ENCODE results near the gene MARS2. TPM values are rescaled to one million over a fixed set of nuclear protein-coding genes. Genes with fewer than 3 reads are reported as not detected.
"Not testable (repeated sequence)": the region's sequence is repeated elsewhere in the genome, so short reads cannot be mapped to it uniquely, and the experiment has no call there.

Gene MARS2
- polyA plus RNA-seq, 1 experiment: 3.7 TPM

- DNase-seq (ENCODE audit: low read depth, low spot score): no peak
- H3K27me3 ChIP-seq (ENCODE audit: control insufficient read depth, insufficient read depth, low read length): no peaks in the 10 kb centered on the region
- H3K27ac ChIP-seq (ENCODE audit: low read depth, low read length): peak overlapping the region; percentile 4
- ChIA-PET POLR2A (interaction anchor here (1.4 to 2.3 kb wide), 2 partner anchors 207 to 254 kb away, joined by 5 read pairs; partner anchors contain the start of genes COQ10B, HSPD1 and HSPE1), CTCF (interaction anchor here (0.7 to 2.1 kb wide), 5 partner anchors 10 to 274 kb away, joined by 3 to 17 read pairs (median 3); partner anchors contain the start of gene RFTN2)
- TF ChIP-seq, protein P1, sequence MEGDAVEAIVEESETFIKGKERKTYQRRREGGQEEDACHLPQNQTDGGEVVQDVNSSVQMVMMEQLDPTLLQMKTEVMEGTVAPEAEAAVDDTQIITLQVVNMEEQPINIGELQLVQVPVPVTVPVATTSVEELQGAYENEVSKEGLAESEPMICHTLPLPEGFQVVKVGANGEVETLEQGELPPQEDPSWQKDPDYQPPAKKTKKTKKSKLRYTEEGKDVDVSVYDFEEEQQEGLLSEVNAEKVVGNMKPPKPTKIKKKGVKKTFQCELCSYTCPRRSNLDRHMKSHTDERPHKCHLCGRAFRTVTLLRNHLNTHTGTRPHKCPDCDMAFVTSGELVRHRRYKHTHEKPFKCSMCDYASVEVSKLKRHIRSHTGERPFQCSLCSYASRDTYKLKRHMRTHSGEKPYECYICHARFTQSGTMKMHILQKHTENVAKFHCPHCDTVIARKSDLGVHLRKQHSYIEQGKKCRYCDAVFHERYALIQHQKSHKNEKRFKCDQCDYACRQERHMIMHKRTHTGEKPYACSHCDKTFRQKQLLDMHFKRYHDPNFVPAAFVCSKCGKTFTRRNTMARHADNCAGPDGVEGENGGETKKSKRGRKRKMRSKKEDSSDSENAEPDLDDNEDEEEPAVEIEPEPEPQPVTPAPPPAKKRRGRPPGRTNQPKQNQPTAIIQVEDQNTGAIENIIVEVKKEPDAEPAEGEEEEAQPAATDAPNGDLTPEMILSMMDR (IDR thresholded peaks at IDR 0.05; ENCODE audit: low read depth, low read length): no peak
- H3K4me3 ChIP-seq (ENCODE audit: low read depth, low read length): peak overlapping the region; percentile 88
- H3K9me3 ChIP-seq (ENCODE audit: control insufficient read depth, insufficient read depth, low read length): peaks cover 4% of the 10 kb centered on the region; the same call in 1 of the 2 replicates
Measured at GRCh38 chr2:197706839-197707207, 1.7 kb downstream of the MARS2 start.

DNA sequence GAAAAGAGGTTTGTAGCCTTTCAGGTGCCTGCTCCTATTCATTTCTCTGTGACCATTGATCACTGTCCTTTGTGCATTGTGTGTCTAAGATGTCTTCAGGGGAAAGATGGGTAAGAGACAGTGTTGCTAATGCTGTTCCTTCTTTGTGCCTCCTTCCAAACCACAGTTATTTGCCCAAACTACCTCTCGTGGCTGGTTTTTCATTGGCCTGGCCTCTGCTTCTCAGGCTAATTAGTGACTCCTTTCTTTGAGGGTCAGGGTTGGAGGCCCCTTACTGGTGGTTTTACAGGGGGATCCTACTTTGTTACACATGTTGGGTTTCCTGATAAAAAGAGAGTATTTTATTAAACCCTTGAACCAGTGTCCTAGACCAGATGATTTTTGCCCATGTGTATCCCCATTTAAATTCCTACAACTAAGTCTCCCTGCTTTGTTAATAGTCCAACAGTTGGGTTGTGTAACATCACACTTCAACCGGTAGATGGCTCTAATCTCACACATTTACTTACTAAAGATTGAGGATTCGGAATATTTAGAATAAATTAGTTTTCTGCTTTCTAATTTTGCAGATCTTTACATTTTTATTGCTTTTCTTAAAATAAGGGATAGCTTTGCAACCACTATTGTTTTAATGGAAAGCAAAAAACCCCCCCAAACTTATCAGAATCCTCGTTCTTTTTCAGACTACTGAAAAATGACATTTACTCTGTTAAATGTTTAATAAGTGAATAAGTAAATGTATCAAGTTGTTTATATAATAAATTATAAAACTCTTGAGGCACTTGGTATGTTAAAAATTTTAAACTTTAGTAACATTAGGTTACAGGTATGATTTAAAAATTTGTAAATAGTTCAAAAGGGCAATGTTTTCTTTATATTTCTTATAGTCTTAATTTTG, 2.4 kb downstream of the MARS2 start:
- peak; percentile 13 for DNase-seq (ENCODE audit: low read depth, low spot score)
- Histone ChIP-seq H3K4me3 (ENCODE audit: low read depth, low read length) (peak overlapping the region; percentile 88), H3K9me3 (ENCODE audit: control insufficient read depth, insufficient read depth, low read length) (peaks cover 4% of the 10 kb centered on the region; the same call in 1 of the 2 replicates), H3K27me3 (ENCODE audit: control insufficient read depth, insufficient read depth, low read length) (no peaks in the 10 kb centered on the region), H3K27ac (ENCODE audit: low read depth, low read length) (no peak overlapping the region)
- CTCF ChIA-PET: interaction anchor here (0.7 to 2.1 kb wide), 8 partner anchors 9 to 275 kb away, joined by 3 to 17 read pairs (median 4); partner anchors contain the start of gene RFTN2
- POLR2A ChIA-PET: interaction anchor here (1.4 kb wide), 1 partner anchor 208 kb away, joined by 5 read pairs; the partner anchor contains the start of genes HSPD1 and HSPE1
- TF ChIP-seq, protein P1 (IDR thresholded peaks at IDR 0.05; ENCODE audit: low read depth, low read length): peak; percentile 72

DNA sequence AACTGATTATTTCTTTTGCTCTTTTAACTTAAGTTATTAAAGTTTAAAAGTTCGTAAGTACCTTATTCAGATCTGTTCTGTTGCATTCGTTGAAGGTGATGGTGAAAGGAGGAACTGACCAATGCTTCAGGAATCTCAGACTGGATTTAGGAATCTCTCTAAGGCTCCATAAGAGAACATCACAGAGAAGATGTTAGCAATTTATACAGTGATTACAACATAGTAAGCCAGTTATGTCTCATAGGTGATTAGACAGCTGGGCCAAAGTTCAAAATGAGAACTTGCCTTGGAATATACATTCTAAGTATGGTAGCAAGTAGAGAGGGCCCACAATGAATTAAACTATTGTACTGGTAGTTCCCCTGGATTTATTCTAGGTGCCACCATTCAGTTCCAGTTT, 3.2 kb downstream of the MARS2 start:
- H3K27me3 ChIP-seq (ENCODE audit: control insufficient read depth, insufficient read depth, low read length): no peaks in the 10 kb centered on the region
- DNase-seq (ENCODE audit: low read depth, low spot score): peak; percentile 27
- H3K27ac ChIP-seq (ENCODE audit: low read depth, low read length): no peak overlapping the region
- H3K9me3 ChIP-seq (ENCODE audit: control insufficient read depth, insufficient read depth, low read length): peaks cover 4% of the 10 kb centered on the region; the same call in 1 of the 2 replicates
- peak overlapping the region; percentile 3 for H3K4me3 ChIP-seq (ENCODE audit: low read depth, low read length)
- TF ChIP-seq, protein P1 (IDR thresholded peaks at IDR 0.05; ENCODE audit: low read depth, low read length): no peak
- CTCF ChIA-PET: interaction anchor here (0.7 to 2.1 kb wide), 6 partner anchors 8 to 75 kb away, joined by 3 to 17 read pairs (median 6); partner anchors contain the start of gene RFTN2
- POLR2A ChIA-PET: no interaction called here

GRCh38 chr2:197709140-197709539, 4.0 kb downstream of the MARS2 start:
- H3K9me3 ChIP-seq (ENCODE audit: control insufficient read depth, insufficient read depth, low read length); CTCF ChIA-PET; H3K4me3 ChIP-seq (ENCODE audit: low read depth, low read length); DNase-seq (ENCODE audit: low read depth, low spot score); H3K27me3 ChIP-seq (ENCODE audit: control insufficient read depth, insufficient read depth, low read length); POLR2A ChIA-PET; H3K27ac ChIP-seq (ENCODE audit: low read depth, low read length): not testable (repeated sequence)

DNA sequence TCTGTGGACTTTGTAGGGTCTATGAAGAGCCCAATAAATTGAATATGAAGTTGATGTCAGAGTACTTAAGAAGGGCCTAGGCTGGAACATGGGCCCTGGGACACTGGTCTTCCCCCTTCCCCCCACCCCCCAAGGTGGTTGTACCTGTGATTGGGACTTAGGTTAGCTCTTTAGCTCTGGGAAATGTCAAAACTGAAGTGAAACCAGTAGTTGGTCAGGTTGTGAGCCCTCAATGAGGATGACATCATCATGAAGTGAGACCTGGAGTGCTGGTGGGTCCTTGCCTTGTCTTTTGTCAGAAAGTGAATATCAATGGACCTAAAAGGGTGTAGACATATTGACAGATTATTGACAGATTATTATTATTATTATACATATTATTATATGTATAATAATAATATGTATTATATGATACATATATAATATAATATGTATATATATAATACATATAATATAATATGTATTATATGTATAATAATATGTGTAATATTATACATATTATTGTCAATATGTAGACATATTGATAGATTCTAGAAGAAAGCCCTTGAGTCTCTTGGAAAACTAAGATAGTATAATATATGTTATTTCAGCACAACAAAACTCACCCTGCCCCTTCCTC, 5.4 kb downstream of the MARS2 start:
- Histone ChIP-seq H3K27ac (ENCODE audit: low read depth, low read length) (no peak overlapping the region), H3K9me3 (ENCODE audit: control insufficient read depth, insufficient read depth, low read length) (peaks cover 1% of the 10 kb centered on the region; the same call in 1 of the 2 replicates), H3K4me3 (ENCODE audit: low read depth, low read length) (no peak overlapping the region), H3K27me3 (ENCODE audit: control insufficient read depth, insufficient read depth, low read length) (no peaks in the 10 kb centered on the region)
- TF ChIP-seq, protein P1 (IDR thresholded peaks at IDR 0.05; ENCODE audit: low read depth, low read length): no peak
- POLR2A ChIA-PET: no interaction called here
- CTCF ChIA-PET: no interaction called here
- no peak for DNase-seq (ENCODE audit: low read depth, low spot score)
